Activated CD4-positive, alpha-beta memory T cell treated with anti-CD3 and anti-CD28 coated beads, Interleukin-2, amount 10 ng/mL, durations not matched to agents 7 days and 5 days (primary cell): ENCODE measurements around the gene KRTAP3-3. TPM values are rescaled to one million over a fixed set of nuclear protein-coding genes. Genes with fewer than 3 reads are reported as not detected.
"Not testable (repeated sequence)": the region's sequence is repeated elsewhere in the genome, so short reads cannot be mapped to it uniquely, and the experiment has no call there.

Experiments
- CTCF ChIA-PET: fragments of 350-600 bp; sonication (Branson Sonifier 250); formaldehyde crosslinking; loops from one replicate; lab custom pipeline; 2021; ENCODE audit warnings: antibody characterized with exemption, inconsistent platforms; lab: Charles Lee
- POLR2A ChIA-PET: fragments of 350-600 bp; sonication (Branson Sonifier 250); formaldehyde crosslinking; loops from one replicate; lab custom pipeline; 2021; ENCODE audit warnings: antibody characterized with exemption; lab: Charles Lee
- DNase-seq: peaks from one replicate; pipeline ENCODE4 v3.0.0-alpha.2; 2020
- H3K27ac Mint-ChIP-seq: one replicate; pipeline ENCODE4 v1.8.0; 2021; ENCODE audit warnings: mild to moderate bottlenecking, mixed read lengths
- H3K27me3 Mint-ChIP-seq: one replicate; pipeline ENCODE4 v1.8.0; 2021; ENCODE audit warnings: mixed read lengths
- H3K36me3 Mint-ChIP-seq: one replicate; pipeline ENCODE4 v1.8.0; 2021; ENCODE audit warnings: low read depth, mixed read lengths
- H3K4me1 Mint-ChIP-seq: one replicate; pipeline ENCODE4 v1.8.0; 2021; ENCODE audit warnings: mixed read lengths
- H3K4me3 Mint-ChIP-seq: one replicate; pipeline ENCODE4 v1.8.0; 2021; ENCODE audit warnings: mild to moderate bottlenecking, mixed read lengths
- H3K9me3 Mint-ChIP-seq: one replicate; pipeline ENCODE4 v1.8.0; 2021; ENCODE audit warnings: mixed read lengths
- total RNA-seq, 2 experiments: library from RNA; stranded (reverse); gene quantifications; one replicate each; pipeline ENCODE4 v1.2.3, GENCODE V29; 2021

KRTAP3-3 gene
- total RNA-seq, 2 experiments from 2014 or later, result not detected

DNA sequence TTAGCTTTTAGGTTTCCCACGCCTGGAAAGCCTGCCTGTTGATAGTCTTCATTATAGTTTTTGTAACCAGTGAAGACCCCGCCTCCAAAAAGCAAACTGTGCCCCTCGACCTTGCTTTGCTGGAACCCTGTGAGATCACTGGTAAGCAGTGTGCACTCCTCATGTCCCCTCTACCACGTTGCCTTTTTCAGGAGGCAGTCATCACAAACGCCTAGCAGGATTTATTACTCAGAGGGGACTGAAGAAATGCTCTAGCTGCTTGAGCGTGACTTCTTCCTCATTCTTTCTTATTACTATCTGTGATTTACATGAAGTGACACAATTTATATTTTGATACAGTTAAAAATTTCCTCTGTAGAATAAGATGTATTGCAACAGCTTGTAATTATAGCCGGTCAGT, 21.5 kb upstream of the KRTAP3-3 start:
- H3K27me3 Mint-ChIP-seq, result peaks cover 5% of the 10 kb centered on the region
- H3K36me3 Mint-ChIP-seq, result no peaks in the 10 kb centered on the region
- no peak overlapping the region for H3K4me3 Mint-ChIP-seq
- CTCF ChIA-PET, result no interaction called here
- H3K27ac Mint-ChIP-seq, result no peak overlapping the region
- POLR2A ChIA-PET, result no interaction called here
- DNase-seq, result no peak
- no peaks in the 10 kb centered on the region for H3K9me3 Mint-ChIP-seq
- H3K4me1 Mint-ChIP-seq, result no peaks in the 10 kb centered on the region

DNA sequence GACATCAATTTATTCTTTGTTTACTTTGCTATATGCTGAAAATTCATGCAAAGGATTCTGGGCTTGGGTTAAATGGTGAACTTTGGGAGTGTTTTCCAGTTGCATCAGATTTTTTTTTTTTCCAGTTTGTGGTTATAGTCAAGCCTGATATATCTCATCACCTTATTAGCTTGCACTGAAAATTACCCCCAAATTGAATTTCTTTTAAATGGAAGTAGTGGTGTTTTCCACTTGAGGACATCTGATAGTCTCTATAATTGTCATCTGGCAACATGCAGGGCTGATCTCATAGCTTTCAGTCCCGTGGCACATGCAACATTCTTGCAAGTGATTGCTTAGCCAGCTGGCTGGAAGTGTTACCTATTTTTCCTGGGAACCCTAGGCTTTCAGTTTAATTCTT, 19.6 kb upstream of the KRTAP3-3 start:
- Mint-ChIP-seq H3K36me3 (no peaks in the 10 kb centered on the region), H3K4me1 (no peaks in the 10 kb centered on the region), H3K9me3 (no peaks in the 10 kb centered on the region), H3K4me3 (no peak overlapping the region), H3K27ac (no peak overlapping the region), H3K27me3 (peaks cover 5% of the 10 kb centered on the region)
- DNase-seq, result no peak
- ChIA-PET POLR2A (no interaction called here), CTCF (interaction anchor here (2.0 kb wide), 1 partner anchor 535 kb away, joined by 4 read pairs; no protein-coding TSS in a partner anchor)

DNA sequence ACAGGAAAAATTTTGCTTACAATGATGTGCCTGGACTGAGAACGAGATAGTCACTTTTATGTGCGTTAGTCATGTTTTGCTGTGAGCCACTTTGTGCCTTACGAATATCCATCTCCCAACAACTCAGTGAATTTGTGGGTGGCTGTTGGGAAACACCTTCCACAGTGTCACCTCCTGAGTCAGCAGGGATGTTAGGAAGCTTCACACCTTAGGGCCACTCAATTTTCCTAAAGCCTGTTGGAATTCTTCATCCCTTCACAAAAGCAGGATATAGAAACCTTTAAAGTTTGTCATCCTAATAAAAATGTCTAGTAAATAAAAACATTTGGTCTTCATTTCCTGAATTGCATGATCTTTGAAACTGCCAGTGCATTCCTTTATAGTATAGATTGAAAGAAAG, 19.2 kb upstream of the KRTAP3-3 start:
- ChIA-PET CTCF (interaction anchor here (2.0 kb wide), 1 partner anchor 536 kb away, joined by 4 read pairs; no protein-coding TSS in a partner anchor), POLR2A (no interaction called here)
- no peak overlapping the region for H3K4me3 Mint-ChIP-seq
- no peak overlapping the region for H3K27ac Mint-ChIP-seq
- no peaks in the 10 kb centered on the region for H3K36me3 Mint-ChIP-seq
- no peaks in the 10 kb centered on the region for H3K9me3 Mint-ChIP-seq
- H3K4me1 Mint-ChIP-seq, result no peaks in the 10 kb centered on the region
- H3K27me3 Mint-ChIP-seq, result peaks cover 7% of the 10 kb centered on the region
- DNase-seq, result no peak

DNA sequence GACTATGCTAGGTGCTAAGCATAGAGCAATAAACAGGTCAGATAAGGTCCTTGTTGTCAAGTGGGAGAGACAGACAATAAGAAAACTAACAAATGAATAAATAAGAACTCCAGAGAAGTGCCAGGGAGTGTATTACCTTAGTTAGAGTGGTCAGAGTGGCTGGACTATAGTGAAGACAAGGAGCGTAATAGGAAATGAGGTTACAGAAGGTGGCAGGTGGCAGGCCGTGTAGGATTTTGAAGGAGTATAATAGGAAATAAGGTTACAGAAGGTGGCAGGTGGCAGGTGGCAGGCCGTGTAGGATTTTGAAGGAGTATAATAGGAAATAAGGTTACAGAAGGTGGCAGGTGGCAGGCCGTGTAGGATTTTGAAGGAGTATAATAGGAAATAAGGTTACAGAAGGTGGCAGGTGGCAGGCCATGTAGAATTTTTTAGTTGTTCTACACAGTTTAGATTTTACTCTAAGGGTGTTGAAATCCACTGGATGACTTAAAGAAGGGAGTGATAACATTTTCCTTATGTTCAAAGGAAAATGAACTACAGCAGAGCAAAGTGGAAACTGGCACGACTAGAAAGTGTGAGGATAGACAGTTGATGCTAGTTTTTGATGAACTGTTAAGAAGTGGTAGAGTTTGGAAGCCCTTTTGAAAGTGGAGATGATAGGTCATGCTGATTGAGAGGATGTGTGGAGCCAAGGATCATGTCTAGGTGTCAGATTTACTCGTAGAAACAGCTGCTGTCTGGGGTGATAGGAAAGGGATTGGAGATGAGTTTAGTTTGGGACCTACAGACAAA, 18.6 kb upstream of the KRTAP3-3 start:
- Mint-ChIP-seq H3K36me3 (no peaks in the 10 kb centered on the region), H3K4me1 (no peaks in the 10 kb centered on the region), H3K27ac (no peak overlapping the region), H3K9me3 (no peaks in the 10 kb centered on the region), H3K27me3 (peaks cover 7% of the 10 kb centered on the region), H3K4me3 (no peak overlapping the region)
- DNase-seq, result no peak
- ChIA-PET CTCF (interaction anchor here (2.0 kb wide), 1 partner anchor 536 kb away, joined by 4 read pairs; no protein-coding TSS in a partner anchor), POLR2A (no interaction called here)

DNA sequence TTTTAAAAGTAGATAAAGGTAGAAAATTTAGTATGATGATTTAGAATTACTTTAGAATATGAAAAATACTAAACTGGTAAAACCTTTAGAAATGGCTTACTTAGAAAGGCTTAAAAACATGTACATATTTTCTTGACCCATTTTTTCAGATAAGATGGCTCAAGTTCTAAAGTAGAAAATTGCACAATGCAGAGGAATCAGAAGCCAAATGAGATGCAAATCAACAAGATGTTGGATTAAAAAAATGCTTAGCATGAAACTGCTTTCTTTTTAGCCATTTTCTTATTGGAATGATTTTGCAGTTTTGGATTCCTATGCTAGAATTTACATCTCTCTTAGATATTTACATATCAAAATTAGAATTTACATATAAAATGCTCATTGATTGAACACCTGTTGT, 16.5 kb upstream of the KRTAP3-3 start:
- CTCF ChIA-PET, result no interaction called here
- H3K4me1 Mint-ChIP-seq, result no peaks in the 10 kb centered on the region
- DNase-seq, result no peak
- peaks cover 5% of the 10 kb centered on the region for H3K27me3 Mint-ChIP-seq
- POLR2A ChIA-PET, result no interaction called here
- H3K36me3 Mint-ChIP-seq, result no peaks in the 10 kb centered on the region
- H3K27ac Mint-ChIP-seq, result no peak overlapping the region
- no peaks in the 10 kb centered on the region for H3K9me3 Mint-ChIP-seq
- H3K4me3 Mint-ChIP-seq, result no peak overlapping the region

DNA sequence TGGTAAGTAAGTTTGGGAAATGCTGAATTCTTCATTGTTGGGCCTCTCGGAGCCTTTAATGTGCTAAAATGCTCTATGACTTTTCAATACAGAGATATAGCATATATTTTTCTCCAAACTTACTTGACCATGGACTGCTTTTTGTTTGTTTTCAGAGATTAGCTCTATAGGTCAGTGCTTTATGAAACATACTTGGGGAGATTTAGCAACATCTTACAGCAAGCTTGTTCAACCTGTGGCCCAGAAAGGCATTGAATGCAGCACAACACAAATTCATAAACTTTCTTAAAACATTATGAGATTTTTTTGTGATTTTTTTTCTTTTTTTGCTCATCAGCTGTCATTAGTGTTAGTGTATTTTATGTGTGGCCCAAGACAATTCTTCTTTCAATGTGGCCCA, 16.0 kb upstream of the KRTAP3-3 start:
- H3K36me3 Mint-ChIP-seq, result no peaks in the 10 kb centered on the region
- H3K4me1 Mint-ChIP-seq, result no peaks in the 10 kb centered on the region
- H3K4me3 Mint-ChIP-seq, result no peak overlapping the region
- no peaks in the 10 kb centered on the region for H3K9me3 Mint-ChIP-seq
- H3K27ac Mint-ChIP-seq, result no peak overlapping the region
- ChIA-PET POLR2A (no interaction called here), CTCF (no interaction called here)
- DNase-seq, result no peak
- peaks cover 5% of the 10 kb centered on the region for H3K27me3 Mint-ChIP-seq

DNA sequence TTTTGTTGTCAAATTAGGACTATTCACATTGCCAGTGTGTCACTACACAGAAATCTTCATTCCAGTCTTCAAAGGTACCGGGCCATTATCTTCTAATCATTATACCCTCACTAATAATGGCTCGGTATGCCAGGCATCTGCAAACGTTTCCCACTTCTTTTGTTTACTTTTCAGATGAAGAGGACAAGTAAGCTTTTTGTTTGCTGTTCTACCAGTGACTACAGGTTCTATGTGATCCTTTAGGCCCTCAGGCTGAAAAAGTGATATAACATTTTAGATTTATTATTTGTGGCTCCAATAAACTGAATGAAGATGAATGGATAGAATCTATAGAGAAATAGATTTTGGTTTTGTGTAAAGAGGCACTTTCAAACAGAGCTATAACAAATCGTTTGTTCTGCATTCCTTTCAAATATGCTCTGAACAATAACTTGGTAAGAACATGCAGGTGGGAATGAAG, 15.4 kb upstream of the KRTAP3-3 start:
- Mint-ChIP-seq H3K4me1 (no peaks in the 10 kb centered on the region), H3K36me3 (no peaks in the 10 kb centered on the region), H3K27ac (no peak overlapping the region), H3K27me3 (peaks cover 9% of the 10 kb centered on the region), H3K9me3 (no peaks in the 10 kb centered on the region), H3K4me3 (no peak overlapping the region)
- POLR2A ChIA-PET, result no interaction called here
- CTCF ChIA-PET, result no interaction called here
- DNase-seq, result no peak

DNA sequence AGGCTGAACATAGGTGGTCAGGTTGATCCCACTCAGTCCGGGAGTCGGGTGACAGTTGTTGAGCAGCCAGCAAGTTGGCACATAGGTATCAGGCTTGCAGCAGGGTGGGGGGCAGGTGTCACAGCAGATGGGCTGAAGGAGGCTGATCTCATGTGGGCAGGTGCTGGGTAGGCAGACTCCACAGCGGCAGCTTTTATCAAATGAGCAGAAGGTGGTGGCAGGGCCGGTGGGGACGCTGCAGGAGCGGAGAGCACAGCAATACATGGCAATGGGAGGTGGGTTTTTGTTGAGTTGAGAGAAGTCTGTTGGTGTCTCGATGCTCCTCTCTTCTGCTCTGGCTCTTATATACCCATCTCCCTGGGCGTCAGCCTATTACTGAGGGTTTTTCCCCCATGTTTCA, 14.8 kb upstream of the KRTAP3-3 start, which contains the start of gene KRTAP3-1:
Gene KRTAP3-1 (minus strand): TSS at position 318 of the 400 bp plus-strand sequence. CDS start 54 bp downstream, at position 264.
- CTCF ChIA-PET, result no interaction called here
- Mint-ChIP-seq H3K27me3 (peaks cover 10% of the 10 kb centered on the region), H3K9me3 (no peaks in the 10 kb centered on the region), H3K27ac (no peak within 1 kb of the TSS), H3K36me3 (no peaks in the 10 kb centered on the region), H3K4me3 (no peak within 1 kb of the TSS), H3K4me1 (no peaks in the 10 kb centered on the region)
- no peak for DNase-seq
- POLR2A ChIA-PET, result no interaction called here

DNA sequence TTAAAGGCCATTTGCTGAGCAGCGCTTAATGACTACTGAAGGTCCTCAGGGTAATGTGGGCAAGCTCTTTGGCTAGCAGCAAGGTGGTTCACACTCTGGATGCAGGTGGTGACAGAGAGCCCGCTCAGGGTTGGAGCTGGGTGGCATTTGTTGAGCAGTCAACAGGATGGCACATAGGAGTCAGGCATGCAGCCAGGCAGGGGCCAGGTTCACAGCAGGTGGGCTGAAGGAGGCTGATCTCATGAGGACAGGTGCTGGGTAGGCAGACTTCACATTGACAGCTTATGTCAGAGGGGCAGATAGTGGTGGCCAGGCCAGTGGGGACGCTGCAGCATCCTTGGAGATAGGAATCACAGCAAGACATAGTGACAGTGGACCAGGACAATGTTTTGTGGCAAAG, 10.4 kb upstream of the KRTAP3-3 start:
- Mint-ChIP-seq H3K4me1 (no peaks in the 10 kb centered on the region), H3K27ac (no peak overlapping the region), H3K36me3 (no peaks in the 10 kb centered on the region), H3K27me3 (peaks cover 10% of the 10 kb centered on the region), H3K4me3 (no peak overlapping the region), H3K9me3 (no peaks in the 10 kb centered on the region)
- no peak for DNase-seq
- ChIA-PET POLR2A (no interaction called here), CTCF (no interaction called here)

DNA sequence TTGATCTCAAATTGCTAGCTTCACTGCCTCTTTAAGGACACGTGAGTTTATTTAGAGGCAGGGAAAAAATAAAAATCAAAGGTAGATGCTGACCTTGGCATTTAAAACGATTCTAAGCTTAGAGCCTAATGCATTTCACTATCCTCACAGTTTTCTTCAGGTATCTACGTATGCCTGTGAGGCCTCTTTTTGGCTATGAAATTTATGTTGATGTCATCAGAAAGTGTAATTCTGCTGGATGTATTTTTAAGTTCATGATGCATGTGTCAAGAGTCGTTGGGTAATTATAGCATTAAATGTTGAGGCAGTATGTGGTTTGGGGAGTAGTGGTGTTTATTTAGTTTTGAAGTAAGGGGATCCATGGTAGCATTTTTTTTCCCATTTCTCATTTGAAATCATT, 10.0 kb upstream of the KRTAP3-3 start:
- Mint-ChIP-seq H3K27me3 (peaks cover 12% of the 10 kb centered on the region), H3K4me3 (no peak overlapping the region), H3K9me3 (no peaks in the 10 kb centered on the region), H3K36me3 (no peaks in the 10 kb centered on the region), H3K27ac (no peak overlapping the region), H3K4me1 (no peaks in the 10 kb centered on the region)
- ChIA-PET CTCF (no interaction called here), POLR2A (no interaction called here)
- no peak for DNase-seq

DNA sequence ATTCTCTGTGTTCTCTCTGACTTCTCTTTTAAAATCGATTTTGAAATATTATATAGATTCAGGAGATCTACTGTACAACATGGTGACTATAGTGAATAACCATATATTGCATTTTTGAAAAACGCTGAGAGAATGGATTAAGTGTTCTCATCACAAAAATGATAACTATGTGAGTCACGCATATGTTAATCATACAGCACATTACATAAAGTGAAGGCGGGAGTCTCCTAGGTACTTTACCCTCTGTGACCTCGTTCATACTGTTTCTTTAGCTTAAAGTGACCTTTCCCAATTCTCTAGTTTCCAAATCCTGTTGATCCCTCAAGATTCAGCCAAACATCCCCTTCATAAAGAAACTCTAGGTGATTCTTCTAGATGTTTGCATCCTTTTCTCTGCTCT, 8.8 kb upstream of the KRTAP3-3 start:
- H3K27me3 Mint-ChIP-seq, result peaks cover 13% of the 10 kb centered on the region
- no peak overlapping the region for H3K4me3 Mint-ChIP-seq
- CTCF ChIA-PET, result no interaction called here
- POLR2A ChIA-PET, result no interaction called here
- no peaks in the 10 kb centered on the region for H3K9me3 Mint-ChIP-seq
- no peaks in the 10 kb centered on the region for H3K4me1 Mint-ChIP-seq
- no peak for DNase-seq
- no peak overlapping the region for H3K27ac Mint-ChIP-seq
- no peaks in the 10 kb centered on the region for H3K36me3 Mint-ChIP-seq

DNA sequence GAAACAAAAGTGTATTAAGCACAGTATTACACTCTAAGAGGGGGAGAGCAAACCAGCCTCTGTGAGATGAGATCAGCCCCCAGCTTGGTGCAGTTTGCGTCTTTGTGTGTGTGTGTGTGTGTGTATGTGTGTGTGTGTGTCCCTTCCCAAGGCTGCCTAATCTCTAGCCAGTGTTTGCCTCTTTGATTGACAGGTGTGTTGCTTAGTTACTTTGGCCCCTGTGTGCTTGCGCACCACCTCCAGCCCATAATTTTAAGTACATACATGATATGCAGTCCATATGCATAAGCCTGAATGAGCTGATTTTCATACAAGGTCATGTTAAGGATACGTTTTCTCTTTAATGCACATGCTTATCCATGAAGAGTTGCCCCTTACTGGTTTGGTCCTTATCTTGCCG, 7.8 kb upstream of the KRTAP3-3 start:
- no peaks in the 10 kb centered on the region for H3K36me3 Mint-ChIP-seq
- peaks cover 23% of the 10 kb centered on the region for H3K27me3 Mint-ChIP-seq
- H3K4me1 Mint-ChIP-seq, result no peaks in the 10 kb centered on the region
- H3K4me3 Mint-ChIP-seq, result no peak overlapping the region
- no peak for DNase-seq
- H3K9me3 Mint-ChIP-seq, result no peaks in the 10 kb centered on the region
- ChIA-PET POLR2A (no interaction called here), CTCF (no interaction called here)
- H3K27ac Mint-ChIP-seq, result no peak overlapping the region

DNA sequence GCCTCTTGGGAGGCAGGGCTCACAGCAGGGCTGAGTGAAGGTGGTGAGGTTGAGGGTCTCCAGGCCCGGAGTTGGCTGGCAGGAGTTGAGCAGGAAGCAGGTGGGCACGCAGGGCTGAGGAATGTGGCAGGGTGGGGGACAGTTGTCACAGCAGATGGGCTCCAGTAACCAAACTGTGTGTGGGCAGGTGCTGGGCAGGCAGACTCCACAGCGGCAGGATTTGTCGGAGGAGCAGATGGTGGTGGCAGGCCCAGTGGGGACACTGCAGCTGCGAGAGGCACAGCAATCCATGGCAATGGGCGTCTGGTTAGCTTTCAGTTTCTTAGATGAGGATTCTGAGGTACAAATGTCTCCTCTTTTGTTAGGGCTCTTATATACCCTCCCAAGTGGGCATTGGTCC, 5.6 kb upstream of the KRTAP3-3 start, which contains the start of gene KRTAP3-2:
Gene KRTAP3-2 (minus strand): TSS at position 344 of the 400 bp plus-strand sequence. CDS start 53 bp downstream, at position 291.
- H3K36me3 Mint-ChIP-seq, H3K27ac Mint-ChIP-seq, H3K4me3 Mint-ChIP-seq, POLR2A ChIA-PET, H3K9me3 Mint-ChIP-seq, H3K4me1 Mint-ChIP-seq, DNase-seq, CTCF ChIA-PET: not testable (repeated sequence)
- H3K27me3 Mint-ChIP-seq, result peaks cover 29% of the 10 kb centered on the region

DNA sequence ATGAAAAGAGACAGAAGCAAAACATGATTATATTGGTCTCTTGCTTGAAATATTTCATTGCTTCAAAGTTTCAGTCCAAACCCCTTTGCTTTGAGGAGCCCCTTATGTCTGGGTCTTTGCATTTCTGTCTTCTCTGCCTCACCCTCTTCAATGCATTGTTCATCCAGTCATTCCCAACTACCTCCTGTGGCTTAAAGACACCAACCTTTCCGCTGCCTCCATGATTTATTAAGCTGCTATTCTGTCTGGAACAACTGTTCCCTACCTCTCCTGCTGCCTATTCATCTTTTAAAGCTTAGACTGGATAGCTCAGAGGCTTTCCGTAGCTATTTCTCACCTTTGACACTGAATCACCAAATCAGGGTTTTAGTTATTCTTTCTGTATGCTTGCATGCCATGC, 3.4 kb upstream of the KRTAP3-3 start:
- DNase-seq, result no peak
- Mint-ChIP-seq H3K27ac (no peak overlapping the region), H3K9me3 (no peaks in the 10 kb centered on the region), H3K36me3 (no peaks in the 10 kb centered on the region), H3K27me3 (peaks cover 40% of the 10 kb centered on the region), H3K4me3 (no peak overlapping the region), H3K4me1 (no peaks in the 10 kb centered on the region)
- POLR2A ChIA-PET, result no interaction called here
- CTCF ChIA-PET, result no interaction called here
